GM20431 (cell line): Measurements from ENCODE around the gene SH2D1A.

Experiments used
- in situ Hi-C: fragments of 300-500 bp; cut with MseI, MboI; formaldehyde crosslinking; loops from one replicate; pipeline ENCODE4 v1.15.0; 2020; ENCODE audit warnings: low sequenced_read_pairs; ENCODE audit not compliant: unreplicated experiment

Gene SH2D1A

DNA sequence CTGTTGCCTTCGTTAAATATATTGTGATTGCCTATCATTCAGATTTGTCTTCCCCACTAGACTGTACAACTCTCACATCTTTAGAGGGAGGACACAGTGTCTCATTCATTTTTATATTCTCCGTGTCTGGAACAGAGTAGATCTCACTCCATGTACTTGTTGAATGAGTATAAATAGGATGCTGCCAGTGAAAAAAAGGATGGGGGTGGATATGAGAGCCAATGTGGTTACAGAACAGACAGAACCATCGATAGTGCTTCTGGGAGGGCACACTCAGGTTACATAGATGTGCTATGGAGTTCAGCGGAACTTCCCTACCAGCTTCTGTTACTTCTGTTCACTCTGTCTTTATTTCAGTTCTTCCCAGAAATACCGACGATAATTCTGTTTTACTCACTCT, 66.9 kb downstream of the SH2D1A start:
- in situ Hi-C loops: no loop called here

DNA sequence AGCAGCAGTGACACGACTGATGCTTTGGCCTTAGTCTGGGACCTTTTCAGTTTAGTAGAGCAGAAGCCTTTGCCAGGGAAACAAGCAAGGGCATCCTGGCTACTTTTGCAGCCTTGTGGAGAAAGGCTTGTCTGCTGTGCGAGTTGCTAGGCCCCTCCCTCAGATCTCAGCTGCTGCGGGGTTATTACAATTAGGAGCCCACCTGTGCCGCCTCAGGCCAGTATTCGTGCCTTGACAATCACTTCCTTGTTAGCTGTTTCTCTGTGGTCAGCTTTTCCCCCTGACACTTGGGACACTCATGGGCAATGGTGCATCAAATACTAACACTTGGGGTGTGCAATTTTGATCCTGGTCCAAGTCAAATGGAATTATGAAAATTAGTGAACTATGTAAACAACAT, 67.9 kb downstream of the SH2D1A start:
- in situ Hi-C loops: no loop called here

DNA sequence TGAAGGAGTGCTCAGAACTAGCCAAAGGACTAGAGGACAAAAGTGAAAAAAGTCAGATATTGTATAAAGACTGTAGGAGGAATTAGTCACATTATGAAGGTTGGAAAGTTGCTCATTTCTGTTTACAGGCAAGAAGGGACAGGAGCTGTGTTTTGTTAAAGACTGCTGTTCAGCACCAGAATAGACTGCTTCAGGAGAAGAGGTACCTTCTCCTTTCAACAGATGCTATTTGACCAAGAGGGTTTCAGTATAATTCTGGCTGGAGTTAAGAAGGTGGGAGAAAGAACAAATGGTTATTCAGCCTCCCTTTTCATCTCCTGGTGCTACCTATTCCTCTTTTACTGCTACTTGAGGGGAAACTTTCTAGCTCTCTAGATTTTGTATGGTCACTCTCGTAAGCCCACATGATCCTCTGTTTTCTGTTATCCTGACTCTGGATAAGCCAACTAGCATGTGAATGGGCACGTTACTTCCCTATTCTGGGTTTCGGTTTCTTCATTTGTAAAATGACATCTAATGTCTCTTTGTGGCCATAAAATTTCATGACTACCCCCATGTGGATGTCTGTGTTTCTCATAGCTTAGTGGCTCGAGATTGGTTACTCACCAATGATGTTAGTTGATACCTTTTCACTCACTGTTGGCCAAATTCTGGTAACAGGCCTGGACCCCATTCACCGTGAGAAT, 68.9 kb downstream of the SH2D1A start:
- in situ Hi-C loops: no loop called here

DNA sequence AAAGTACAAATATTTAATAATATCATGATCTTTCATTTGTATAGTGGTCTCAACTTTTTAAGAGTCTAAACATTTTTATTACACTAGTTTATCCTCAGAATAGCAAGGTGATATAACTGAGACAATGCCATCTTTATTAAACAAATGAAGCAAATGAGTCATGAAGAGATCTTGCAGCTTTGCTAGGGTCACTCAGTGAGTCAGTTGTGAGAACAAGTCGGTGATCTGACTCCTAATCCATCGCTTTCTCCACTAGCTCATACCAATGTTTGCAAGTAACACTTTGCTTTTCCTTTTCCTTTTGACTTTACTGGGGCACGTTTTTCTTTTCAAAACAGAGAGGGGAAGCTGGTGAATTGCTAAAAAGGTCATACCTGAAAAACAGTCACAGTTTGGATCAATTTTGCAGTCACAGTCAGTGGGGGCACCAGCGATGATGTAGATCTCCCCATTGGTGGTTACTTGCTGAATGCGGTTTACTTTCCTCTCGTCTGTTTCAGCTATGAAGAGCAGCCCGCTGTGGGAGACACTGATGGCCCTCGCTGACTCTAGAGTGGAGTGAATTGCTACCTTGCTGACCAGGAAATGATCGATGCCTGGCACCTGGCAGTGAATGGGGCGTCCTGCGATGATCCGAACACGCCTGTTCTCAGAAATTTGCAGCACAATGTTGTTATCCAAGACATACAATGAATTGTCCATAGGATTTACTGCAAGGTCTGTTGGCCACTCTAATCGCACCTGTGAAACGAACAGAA, 75.7 kb downstream of the SH2D1A start:
- in situ Hi-C loops: no loop called here
